ENCODE measurements around the gene TAPT1.

DNA sequence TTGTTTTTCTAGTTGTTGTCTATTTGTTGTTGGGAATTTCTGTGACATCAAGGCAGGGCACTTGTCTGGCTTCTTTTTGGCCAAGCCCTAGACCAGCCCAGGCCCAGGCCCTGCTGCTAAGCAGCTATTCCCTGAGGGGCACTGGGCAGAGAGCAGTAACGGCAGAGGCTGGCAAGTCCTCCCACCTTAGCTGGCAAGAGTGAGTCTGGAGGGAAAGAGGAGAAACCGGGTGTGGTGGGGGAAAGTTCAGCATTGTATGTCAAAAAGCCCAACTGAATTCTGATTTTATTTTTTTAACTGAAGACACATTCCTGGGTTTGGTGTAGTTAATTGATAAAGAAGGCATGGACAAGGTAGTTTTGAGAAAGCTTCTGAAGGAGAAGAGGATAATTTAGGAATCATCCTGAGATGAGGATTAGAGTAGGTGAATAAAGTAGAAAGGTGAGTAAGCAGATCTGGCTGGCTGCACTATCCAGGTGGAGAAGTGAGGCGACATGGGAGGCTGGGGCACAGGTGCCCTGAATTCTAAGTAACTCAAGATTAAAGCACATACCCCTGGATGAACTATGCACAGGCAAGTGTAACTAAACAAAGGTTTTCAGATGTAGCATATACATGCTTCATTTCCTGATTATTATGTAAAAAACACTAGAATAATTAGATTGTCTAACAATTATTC, 57.4 kb downstream of the TAPT1 start:
- TF ChIP-seq, protein P1, sequence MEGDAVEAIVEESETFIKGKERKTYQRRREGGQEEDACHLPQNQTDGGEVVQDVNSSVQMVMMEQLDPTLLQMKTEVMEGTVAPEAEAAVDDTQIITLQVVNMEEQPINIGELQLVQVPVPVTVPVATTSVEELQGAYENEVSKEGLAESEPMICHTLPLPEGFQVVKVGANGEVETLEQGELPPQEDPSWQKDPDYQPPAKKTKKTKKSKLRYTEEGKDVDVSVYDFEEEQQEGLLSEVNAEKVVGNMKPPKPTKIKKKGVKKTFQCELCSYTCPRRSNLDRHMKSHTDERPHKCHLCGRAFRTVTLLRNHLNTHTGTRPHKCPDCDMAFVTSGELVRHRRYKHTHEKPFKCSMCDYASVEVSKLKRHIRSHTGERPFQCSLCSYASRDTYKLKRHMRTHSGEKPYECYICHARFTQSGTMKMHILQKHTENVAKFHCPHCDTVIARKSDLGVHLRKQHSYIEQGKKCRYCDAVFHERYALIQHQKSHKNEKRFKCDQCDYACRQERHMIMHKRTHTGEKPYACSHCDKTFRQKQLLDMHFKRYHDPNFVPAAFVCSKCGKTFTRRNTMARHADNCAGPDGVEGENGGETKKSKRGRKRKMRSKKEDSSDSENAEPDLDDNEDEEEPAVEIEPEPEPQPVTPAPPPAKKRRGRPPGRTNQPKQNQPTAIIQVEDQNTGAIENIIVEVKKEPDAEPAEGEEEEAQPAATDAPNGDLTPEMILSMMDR (IDR thresholded peaks at IDR 0.05; ENCODE audit: extremely low read depth in 1 of 2, insufficient read depth in 1 of 2, low read depth in 1 of 2, low read length in 2 of 2), result no peak
- TF ChIP-seq POLR2AphosphoS5 (IDR thresholded peaks at IDR 0.05; ENCODE audit: insufficient read depth, low read depth, low read length) (no peak), EZH2 (IDR thresholded peaks at IDR 0.05; ENCODE audit: borderline replicate concordance, low read depth, low read length, severe bottlenecking) (no peak), MYC (IDR thresholded peaks at IDR 0.05; ENCODE audit: low read depth, low read length) (no peak), MAX (IDR thresholded peaks at IDR 0.05; ENCODE audit: insufficient read depth, insufficient read length) (no peak), JUN (IDR thresholded peaks at IDR 0.05; ENCODE audit: borderline replicate concordance, insufficient read depth, insufficient read length, low read depth) (no peak)
